Ovary (tissue), 9 donors: ENCODE measurements around the gene MAMLD1. TPM values are rescaled to one million over a fixed set of nuclear protein-coding genes. Genes with fewer than 3 reads are reported as not detected.
A peak's percentile ranks its signal among the peaks of the same experiment; 100 is the strongest.

ENCODE experiments used
- DNase-seq, 5 donors: peaks; one replicate each; pipeline ENCODE4 v3.0.0-alpha.2; 2019 to 2020
- H3K27ac ChIP-seq, 2 donors: fragments of 200-600 bp; one replicate each; pipeline versions ENCODE4 v1.5.1 to v1.8.0; 2019 to 2022
- H3K27me3 ChIP-seq: fragments of 200-600 bp; one replicate; pipeline ENCODE4 v1.8.0; 2022
- H3K36me3 ChIP-seq: fragments of 200-600 bp; sonication (generic); one replicate; pipeline ENCODE4 v1.5.1; 2019
- H3K4me1 ChIP-seq: one replicate; pipeline ENCODE4 v1.8.1; 2013; ENCODE audit warnings: mild to moderate bottlenecking, moderate library complexity; ENCODE audit not compliant: insufficient read depth
- H3K4me3 ChIP-seq: fragments of 200-600 bp; sonication (generic); one replicate; pipeline ENCODE4 v1.5.1; 2017
- H3K9me3 ChIP-seq, 2 donors: fragments of 200-600 bp in 1 of 2; sonication (generic) in 1 of 2; one replicate each; pipeline versions ENCODE4 v1.5.1 to v1.8.1; 2013 to 2019; ENCODE audit warnings: mild to moderate bottlenecking in 1 of 2, moderate library complexity in 1 of 2
- EP300 ChIP-seq: sonication (generic); formaldehyde crosslinking; IDR thresholded peaks from one replicate; pipeline ENCODE4 v1.6.1; 2017; ENCODE audit warnings: antibody characterized with exemption
- POLR2A ChIP-seq: fragments of 450-650 bp; IDR thresholded peaks from one replicate; pipeline ENCODE4 v1.6.1; 2017; ENCODE audit warnings: antibody characterized with exemption, mild to moderate bottlenecking, moderate library complexity
- WGBS, 3 donors: extraction: QIAGEN DNeasy Blood & Tissue Kit in 1 of 3; methylation state at CpG; one replicate each; pipeline versions ENCODE4 v1.1.5 to v1.1.7; 2013 to 2017; 5-methylcytosine and 5-hydroxymethylcytosine counted together
- intact Hi-C, 4 donors: fragments of 100-400 bp; cut with DNase I; formaldehyde crosslinking; loops; one replicate each; pipeline versions ENCODE4 v1.11.0 to v1.15.1; 2022 to 2023
- polyA plus RNA-seq, 2 donors: library from polyadenylated mRNA; stranded (reverse); fragments of 200-250 nt in 1 of 2; fragments of 350-450 nt in 1 of 2; fragmentation: Illumina TruSeq in 1 of 2; extraction: RNeasy Lipid Tissue Mini Kit (QIAGEN cat#74804) in 1 of 2; gene quantifications; one replicate each; pipeline ENCODE4 v1.2.3, GENCODE V29; 2013 to 2014
- total RNA-seq, 7 donors: library from RNA; depleted of rRNA in 2 of 7; stranded (reverse); fragments of >200 nt in 2 of 7; fragmentation: NEBNext Ultra II Directional in 3 of 7; extraction: Animal tissue kit (Norgen Biotek cat#: 25700) in 3 of 7; gene quantifications; one replicate each; pipeline versions ENCODE4 v1.1.0 to v1.2.4, GENCODE V29; 2016 to 2023
- TF ChIP-seq, protein P1 (sequence below), 3 donors: fragments of 450-650 bp in 2 of 3; fragments of 200-600 bp in 1 of 3; IDR thresholded peaks; one replicate each; pipeline versions ENCODE4 v1.5.1 to v1.8.0; 2016 to 2022; ENCODE audit warnings: antibody characterized with exemption in 3 of 3, mild to moderate bottlenecking in 1 of 3
- donor health status: DM: no; HTN: no; CAD: no; lungs with moderate emphysema.
- donor health status: DM: no; HTN: no; CAD: no.
- donor health status: Bipolar disorder and iron deficiency.
- donor health status: DM: yes; HTN: yes; CAD: no.
- donor health status: DM: no; HTN: no; CAD: no.
- donor health status: DM: yes; HTN: yes; CAD: no.

Gene MAMLD1
- total and polyA plus RNA-seq, 9 donors = 7.1 to 37.9 (median 20.7) TPM

DNA sequence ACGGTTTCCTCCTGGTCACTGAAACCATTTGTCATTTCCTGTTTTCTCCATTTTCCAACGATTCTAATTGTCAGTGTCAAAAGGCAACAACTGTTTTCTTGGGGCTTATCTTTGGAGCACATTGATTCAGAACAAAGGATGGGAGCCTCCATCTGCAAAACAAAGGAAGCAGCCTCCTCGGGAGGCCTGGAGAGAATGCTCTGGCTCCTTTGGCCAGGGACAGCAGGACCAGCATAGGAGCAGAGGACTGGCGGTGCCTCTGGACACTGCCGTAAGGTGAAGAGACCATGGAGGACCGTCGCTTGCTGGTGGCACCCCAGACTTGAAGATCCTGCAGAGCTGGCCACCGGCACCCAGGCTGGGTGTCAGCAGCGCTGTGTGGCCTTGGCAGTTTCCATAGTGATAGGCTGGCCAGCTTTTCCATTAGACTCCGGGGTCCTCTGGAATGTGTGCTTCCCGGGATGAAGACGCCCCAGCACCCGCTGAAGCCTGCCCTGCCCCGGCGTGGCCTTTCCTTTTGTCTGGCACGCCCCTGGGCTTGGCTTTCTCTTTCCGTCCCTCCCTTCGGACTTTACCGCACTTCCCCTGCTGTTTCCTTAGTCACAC, 144.2 kb downstream of the MAMLD1 start:
- peaks cover 3% of the 10 kb centered on the region for H3K4me1 ChIP-seq

DNA sequence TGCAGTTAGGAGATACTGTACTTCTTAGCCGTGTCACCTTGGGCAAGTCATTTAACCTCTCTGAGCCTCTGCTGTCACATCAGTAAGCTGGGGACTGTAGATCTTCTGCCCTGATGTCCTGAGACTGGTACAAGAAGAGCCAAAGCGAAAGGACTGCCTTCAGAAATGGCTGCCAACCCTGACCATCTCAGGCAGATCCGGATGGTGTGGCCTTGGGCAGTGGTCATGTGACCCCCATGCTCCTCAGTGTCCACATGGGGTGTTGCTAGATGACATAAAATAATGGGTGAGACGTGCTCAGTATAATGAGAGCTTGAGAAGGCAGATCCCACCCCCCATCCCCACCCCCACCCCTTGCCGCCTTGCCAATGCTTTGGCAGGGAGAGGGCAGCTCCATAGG, 144.9 kb downstream of the MAMLD1 start:
- intact Hi-C loops = loop anchor here in 3 of 4 donors (5.0 to 10.0 kb wide), 3 partner anchors 57 to 143 kb away; partner anchors contain the start of genes MAMLD1 (in 1 of the 3) and MTM1 (in 1 of the 3)
- peak overlapping the region; percentile 53 to 90 for H3K27ac ChIP-seq

More for the DNA sequence above, 144.2 kb downstream of the MAMLD1 start:
- TF ChIP-seq EP300 = no peak
- no peak for TF ChIP-seq POLR2A
- TF ChIP-seq, protein P1, sequence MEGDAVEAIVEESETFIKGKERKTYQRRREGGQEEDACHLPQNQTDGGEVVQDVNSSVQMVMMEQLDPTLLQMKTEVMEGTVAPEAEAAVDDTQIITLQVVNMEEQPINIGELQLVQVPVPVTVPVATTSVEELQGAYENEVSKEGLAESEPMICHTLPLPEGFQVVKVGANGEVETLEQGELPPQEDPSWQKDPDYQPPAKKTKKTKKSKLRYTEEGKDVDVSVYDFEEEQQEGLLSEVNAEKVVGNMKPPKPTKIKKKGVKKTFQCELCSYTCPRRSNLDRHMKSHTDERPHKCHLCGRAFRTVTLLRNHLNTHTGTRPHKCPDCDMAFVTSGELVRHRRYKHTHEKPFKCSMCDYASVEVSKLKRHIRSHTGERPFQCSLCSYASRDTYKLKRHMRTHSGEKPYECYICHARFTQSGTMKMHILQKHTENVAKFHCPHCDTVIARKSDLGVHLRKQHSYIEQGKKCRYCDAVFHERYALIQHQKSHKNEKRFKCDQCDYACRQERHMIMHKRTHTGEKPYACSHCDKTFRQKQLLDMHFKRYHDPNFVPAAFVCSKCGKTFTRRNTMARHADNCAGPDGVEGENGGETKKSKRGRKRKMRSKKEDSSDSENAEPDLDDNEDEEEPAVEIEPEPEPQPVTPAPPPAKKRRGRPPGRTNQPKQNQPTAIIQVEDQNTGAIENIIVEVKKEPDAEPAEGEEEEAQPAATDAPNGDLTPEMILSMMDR (IDR thresholded peaks at IDR 0.05) = no peak
- Histone ChIP-seq H3K9me3 (no peaks in the 10 kb centered on the region), H3K4me3 (no peak overlapping the region), H3K36me3 (no peaks in the 10 kb centered on the region), H3K27me3 (no peaks in the 10 kb centered on the region), H3K27ac (peak overlapping the region in 1 of 2 donors; percentile 90)
- intact Hi-C loops = loop anchor here in 3 of 4 donors (5.0 to 10.0 kb wide), 3 partner anchors 57 to 143 kb away; partner anchors contain the start of genes MAMLD1 (in 1 of the 3) and MTM1 (in 1 of the 3)
- WGBS, 3 donors = 29 to 52% (median 40%) methylated on average over 19 of the region's 19 CpGs
- DNase-seq = peak in 4 of 5 donors; percentile 39 to 64 (median 52)

DNA sequence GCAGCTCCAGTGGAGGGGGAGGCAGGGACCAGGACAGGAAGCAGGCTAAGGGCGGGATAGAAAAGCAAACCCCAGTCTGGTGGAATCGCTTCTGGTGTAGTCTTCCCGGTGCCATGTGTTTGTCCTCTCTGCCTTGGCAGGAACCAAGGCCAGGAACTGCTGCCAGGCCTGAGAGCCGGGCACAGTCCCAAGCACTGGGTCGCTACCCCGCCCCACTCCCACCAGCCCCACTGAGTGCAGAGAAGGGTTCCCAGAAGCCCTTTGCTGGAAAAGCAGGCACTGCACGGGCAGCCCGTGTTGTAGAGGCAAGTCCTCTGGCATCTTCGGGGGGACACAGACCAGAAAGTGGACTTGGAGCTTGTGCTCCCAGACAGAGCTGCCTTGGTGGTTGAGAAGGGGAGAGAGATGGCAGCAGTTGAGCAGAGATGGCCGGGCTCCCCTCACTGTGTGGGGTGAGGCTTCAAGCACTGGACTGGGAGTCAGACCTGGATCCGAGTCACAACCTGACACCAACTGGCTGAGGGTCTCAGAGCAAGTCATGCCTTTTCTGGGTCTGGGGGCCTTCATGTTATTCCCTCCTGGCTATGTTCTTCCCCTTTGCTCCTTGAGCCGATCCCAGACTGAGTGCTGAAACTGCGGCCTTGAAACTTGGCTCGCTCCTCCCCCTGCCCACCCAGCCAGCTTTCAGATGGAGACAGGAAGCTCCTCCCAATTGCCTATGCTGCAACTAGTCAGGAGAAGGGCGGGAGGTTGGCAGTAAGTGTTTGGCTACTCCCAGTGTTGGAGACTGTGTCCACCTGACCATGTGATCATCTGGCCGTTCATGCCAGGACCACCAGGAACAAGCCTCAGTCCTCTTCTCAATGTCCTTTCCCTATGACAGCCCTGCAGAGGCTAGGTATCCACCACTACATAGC, 145.6 kb downstream of the MAMLD1 start:
- peak; percentile 80 to 86 (median 82) for DNase-seq
- 24 to 38% (median 35%) methylated on average over 15 to 16 of the region's 16 CpGs for WGBS, 3 donors
- Histone ChIP-seq H3K36me3 (no peaks in the 10 kb centered on the region), H3K27me3 (no peaks in the 10 kb centered on the region), H3K4me3 (no peak overlapping the region), H3K27ac (peak overlapping the region; percentile 53 to 90), H3K9me3 (no peaks in the 10 kb centered on the region), H3K4me1 (peaks cover 3% of the 10 kb centered on the region)
- intact Hi-C loops = loop anchor here in 3 of 4 donors (5.0 to 10.0 kb wide), 3 partner anchors 56 to 144 kb away; partner anchors contain the start of genes MAMLD1 (in 1 of the 3) and MTM1 (in 1 of the 3)
- no peak for TF ChIP-seq EP300
- no peak for TF ChIP-seq POLR2A
- TF ChIP-seq, protein P1 (IDR thresholded peaks at IDR 0.05) = no peak

More for the DNA sequence above, 144.9 kb downstream of the MAMLD1 start:
- no peak for TF ChIP-seq POLR2A
- TF ChIP-seq, protein P1 (IDR thresholded peaks at IDR 0.05) = no peak
- TF ChIP-seq EP300 = no peak
- 34 to 55% (median 41%) methylated on average over 5 of the region's 5 CpGs for WGBS, 3 donors
- peak in 2 of 5 donors; percentile 40 to 46 for DNase-seq
- no peaks in the 10 kb centered on the region for H3K36me3 ChIP-seq
- peaks cover 3% of the 10 kb centered on the region for H3K4me1 ChIP-seq
- no peaks in the 10 kb centered on the region for H3K9me3 ChIP-seq
- no peaks in the 10 kb centered on the region for H3K27me3 ChIP-seq
- H3K4me3 ChIP-seq = no peak overlapping the region

DNA sequence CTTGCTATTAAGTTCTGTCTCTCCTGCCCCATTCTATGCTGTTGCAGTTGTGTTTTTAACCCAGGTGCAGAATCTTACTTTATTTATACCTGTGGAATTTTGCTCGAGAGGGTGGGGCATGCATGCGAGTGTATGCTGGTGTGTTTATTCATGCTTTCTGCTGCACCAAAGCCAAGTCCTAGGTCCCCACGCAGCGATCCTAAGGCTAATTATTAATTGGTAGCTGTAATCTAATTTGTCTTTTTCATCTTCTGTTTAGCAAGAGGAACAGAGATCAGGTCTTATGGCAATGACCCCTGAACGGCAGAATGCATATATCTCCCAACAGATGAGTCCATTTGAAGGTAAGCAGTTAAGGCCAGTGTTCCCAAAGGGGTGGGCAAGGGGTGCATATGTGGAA, 146.6 kb downstream of the MAMLD1 start:
- Histone ChIP-seq H3K27me3 (no peaks in the 10 kb centered on the region), H3K9me3 (no peaks in the 10 kb centered on the region), H3K4me3 (no peak overlapping the region), H3K4me1 (peaks cover 3% of the 10 kb centered on the region), H3K36me3 (no peaks in the 10 kb centered on the region), H3K27ac (no peak overlapping the region)
- TF ChIP-seq EP300 (no peak), POLR2A (no peak)
- TF ChIP-seq, protein P1 (IDR thresholded peaks at IDR 0.05) = no peak
- 65 to 78% (median 74%) methylated on average over 5 of the region's 5 CpGs for WGBS, 3 donors
- no peak for DNase-seq
- intact Hi-C loops = loop anchor here in 3 of 4 donors (5.0 to 10.0 kb wide), 3 partner anchors 55 to 145 kb away; partner anchors contain the start of genes MAMLD1 (in 1 of the 3) and MTM1 (in 1 of the 3)
